ENCODE measurements around the gene CTNNA3. TPM values are rescaled to one million over a fixed set of nuclear protein-coding genes. Genes with fewer than 3 reads are reported as not detected.

CTNNA3 gene
- total and polyA plus RNA-seq, 2 donors (not counting 3 experiments of a cell fraction or from before 2014, with no cell fraction given), result not detected

GRCh38 chr10:67095531-67095930 is 600.5 kb downstream of the CTNNA3 start:
- Histone ChIP-seq H3K9me3 (replicated peaks; ENCODE audit: control insufficient read depth, insufficient read depth, low read length) (no peaks in the 10 kb centered on the region), H2AFZ (ENCODE audit: low read depth, low read length) (no peak overlapping the region), H3K79me2 (ENCODE audit: control insufficient read depth, insufficient read depth, low read length) (no peaks in the 10 kb centered on the region), H4K20me1 (replicated peaks; ENCODE audit: control insufficient read depth, extremely low read depth, insufficient read depth, low read length) (no peaks in the 10 kb centered on the region), H3K9ac (replicated peaks; ENCODE audit: extremely low read depth, insufficient read depth, low read length) (no peak overlapping the region), H3K9me1 (replicated peaks; ENCODE audit: control insufficient read depth, extremely low read depth, insufficient read depth, low read length) (no peaks in the 10 kb centered on the region), H3K27ac (ENCODE audit: insufficient read depth, low read depth, low read length) (no peak overlapping the region), H3K4me3 (replicated peaks in 1 of 3; ENCODE audit: insufficient read depth in 1 of 3, low read depth in 1 of 3, low read length in 3 of 3) (no peak overlapping the region), H3K4me1 (ENCODE audit: control insufficient read depth, extremely low read depth, insufficient read depth, low read length) (no peaks in the 10 kb centered on the region), H3K4me2 (ENCODE audit: insufficient read depth, low read length) (no peak overlapping the region), H3K27me3 (ENCODE audit: control insufficient read depth in 2 of 2, insufficient read depth in 2 of 2, low read length in 2 of 2) (no peaks in the 10 kb centered on the region), H3K36me3 (ENCODE audit: control insufficient read depth in 2 of 2, extremely low read depth in 1 of 2, insufficient read depth in 2 of 2, low read length in 2 of 2) (no peaks in the 10 kb centered on the region)
- ChIA-PET CTCF (no interaction called here), POLR2A (no interaction called here)
- intact Hi-C loops (cut with micrococcal nuclease) (no loop called here), dilution Hi-C loops (cut with MboI; ENCODE audit: extremely low pct_ligation_motif_present, low sequenced_read_pairs) (no loop called here)
- FAIRE-seq (no peak), DNase-seq (ENCODE audit: low read depth, low spot score) (no peak)
- no TSS peak for BruUV-seq (replicated peaks)
- no peak for TF ChIP-seq GATA2 (IDR thresholded peaks at IDR 0.05; ENCODE audit: insufficient read depth, insufficient read length, low read depth, low read length)
- no peak for TF ChIP-seq POLR2AphosphoS5 (IDR thresholded peaks at IDR 0.05; ENCODE audit: insufficient read depth, low read depth, low read length)
- no peak for TF ChIP-seq CTCF (IDR thresholded peaks at IDR 0.05; ENCODE audit: extremely low read depth in 1 of 2, insufficient read depth in 1 of 2, low read depth in 1 of 2, low read length in 2 of 2)
- TF ChIP-seq MAX (IDR thresholded peaks at IDR 0.05; ENCODE audit: insufficient read depth, insufficient read length), result no peak
- TF ChIP-seq FOS (IDR thresholded peaks at IDR 0.05; ENCODE audit: borderline replicate concordance, insufficient read depth, low read length), result no peak
- TF ChIP-seq MYC (IDR thresholded peaks at IDR 0.05; ENCODE audit: low read depth, low read length), result no peak
- no peak for TF ChIP-seq JUN (IDR thresholded peaks at IDR 0.05; ENCODE audit: borderline replicate concordance, insufficient read depth, insufficient read length, low read depth)
- TF ChIP-seq EZH2 (IDR thresholded peaks at IDR 0.05; ENCODE audit: borderline replicate concordance, low read depth, low read length, severe bottlenecking), result no peak
- no peak for TF ChIP-seq POLR2A (IDR thresholded peaks at IDR 0.05; ENCODE audit: low read depth, low read length)
